Measurements from ENCODE around the gene UCP3.

Gene UCP3

GRCh38 chr11:74015919-74016684 is 7.2 kb upstream of the UCP3 start:
- Mint-ChIP-seq H3K36me3 (ENCODE audit: low read depth) (peaks cover 37% of the 10 kb centered on the region), H3K9me3 (no peaks in the 10 kb centered on the region), H3K27ac (no peak overlapping the region), H3K4me1 (peaks cover 12% of the 10 kb centered on the region), H3K4me3 (no peak overlapping the region), H3K27me3 (ENCODE audit: low read depth, poor library complexity) (no peaks in the 10 kb centered on the region)
- no peak for TF ChIP-seq CTCF (IDR thresholded peaks at IDR 0.05)
- DNase-seq: no peak

- Mint-ChIP-seq H3K36me3 (ENCODE audit: low read depth) (peaks cover 43% of the 10 kb centered on the region), H3K4me1 (peaks cover 25% of the 10 kb centered on the region), H3K4me3 (no peak overlapping the region), H3K27ac (no peak overlapping the region), H3K27me3 (ENCODE audit: low read depth, poor library complexity) (no peaks in the 10 kb centered on the region), H3K9me3 (no peaks in the 10 kb centered on the region)
- TF ChIP-seq CTCF (IDR thresholded peaks at IDR 0.05): no peak
- no peak for DNase-seq
Observed at GRCh38 chr11:74014880-74015279, 6.0 kb upstream of the UCP3 start.

GRCh38 chr11:74013141-74013540 is 4.3 kb upstream of the UCP3 start:
- Mint-ChIP-seq H3K4me3 (no peak overlapping the region), H3K27me3 (ENCODE audit: low read depth, poor library complexity) (peaks cover 4% of the 10 kb centered on the region), H3K27ac (no peak overlapping the region), H3K4me1 (peaks cover 40% of the 10 kb centered on the region), H3K9me3 (no peaks in the 10 kb centered on the region), H3K36me3 (ENCODE audit: low read depth) (peaks cover 43% of the 10 kb centered on the region)
- no peak for DNase-seq
- no peak for TF ChIP-seq CTCF (IDR thresholded peaks at IDR 0.05)

- peaks cover 40% of the 10 kb centered on the region for H3K4me1 Mint-ChIP-seq
- peaks cover 37% of the 10 kb centered on the region for H3K36me3 Mint-ChIP-seq (ENCODE audit: low read depth)
- H3K27me3 Mint-ChIP-seq (ENCODE audit: low read depth, poor library complexity): peaks cover 4% of the 10 kb centered on the region
- TF ChIP-seq CTCF (IDR thresholded peaks at IDR 0.05): no peak
- no peak overlapping the region for H3K27ac Mint-ChIP-seq
- H3K9me3 Mint-ChIP-seq: no peaks in the 10 kb centered on the region
- DNase-seq: no peak
- no peak overlapping the region for H3K4me3 Mint-ChIP-seq
Observed at GRCh38 chr11:74012074-74012809, 3.4 kb upstream of the UCP3 start.

- Mint-ChIP-seq H3K4me3 (no peak overlapping the region), H3K36me3 (ENCODE audit: low read depth) (peaks cover 30% of the 10 kb centered on the region), H3K4me1 (peaks cover 44% of the 10 kb centered on the region), H3K27ac (no peak overlapping the region), H3K27me3 (ENCODE audit: low read depth, poor library complexity) (peaks cover 4% of the 10 kb centered on the region), H3K9me3 (no peaks in the 10 kb centered on the region)
- TF ChIP-seq CTCF (IDR thresholded peaks at IDR 0.05): no peak
- no peak for DNase-seq
Observed at GRCh38 chr11:74011360-74012073, 2.6 kb upstream of the UCP3 start.
